Hepatocyte (in vitro differentiated cells): ENCODE results near the gene ATP5PF.

Source experiments
- EZH2 ChIP-seq: fragments of 200-600 bp; sonication (generic); IDR thresholded peaks from 2 replicates; pipeline ENCODE4 v1.6.1; 2016; ENCODE audit warnings: antibody characterized with exemption, mild to moderate bottlenecking, borderline replicate concordance
- TF ChIP-seq, protein P1 (sequence below): fragments of 200-600 bp; sonication (generic); IDR thresholded peaks from 2 replicates; pipeline ENCODE4 v1.5.1; 2016; ENCODE audit warnings: antibody characterized with exemption, mild to moderate bottlenecking; ENCODE audit not compliant: poor library complexity

DNA sequence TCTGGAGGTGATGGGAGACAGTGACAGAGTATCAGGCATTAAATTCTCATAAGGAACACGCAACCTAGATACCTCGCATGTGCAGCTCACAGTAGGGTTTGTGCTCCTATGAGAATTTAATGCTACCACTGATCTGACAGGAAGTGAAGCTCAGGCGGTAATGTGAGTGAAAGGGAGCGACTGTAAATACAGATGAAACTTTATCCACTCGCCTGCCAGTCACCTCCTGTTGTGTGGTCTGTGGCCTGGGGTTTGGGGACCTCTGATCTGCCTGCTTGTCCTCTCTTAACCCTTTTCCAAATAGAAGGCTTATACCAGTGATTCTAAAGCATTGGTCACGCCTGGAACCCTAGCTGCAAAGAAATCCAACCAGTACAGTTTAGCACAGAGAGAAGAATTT lies 15.4 kb upstream of the ATP5PF start:
- TF ChIP-seq, protein P1, sequence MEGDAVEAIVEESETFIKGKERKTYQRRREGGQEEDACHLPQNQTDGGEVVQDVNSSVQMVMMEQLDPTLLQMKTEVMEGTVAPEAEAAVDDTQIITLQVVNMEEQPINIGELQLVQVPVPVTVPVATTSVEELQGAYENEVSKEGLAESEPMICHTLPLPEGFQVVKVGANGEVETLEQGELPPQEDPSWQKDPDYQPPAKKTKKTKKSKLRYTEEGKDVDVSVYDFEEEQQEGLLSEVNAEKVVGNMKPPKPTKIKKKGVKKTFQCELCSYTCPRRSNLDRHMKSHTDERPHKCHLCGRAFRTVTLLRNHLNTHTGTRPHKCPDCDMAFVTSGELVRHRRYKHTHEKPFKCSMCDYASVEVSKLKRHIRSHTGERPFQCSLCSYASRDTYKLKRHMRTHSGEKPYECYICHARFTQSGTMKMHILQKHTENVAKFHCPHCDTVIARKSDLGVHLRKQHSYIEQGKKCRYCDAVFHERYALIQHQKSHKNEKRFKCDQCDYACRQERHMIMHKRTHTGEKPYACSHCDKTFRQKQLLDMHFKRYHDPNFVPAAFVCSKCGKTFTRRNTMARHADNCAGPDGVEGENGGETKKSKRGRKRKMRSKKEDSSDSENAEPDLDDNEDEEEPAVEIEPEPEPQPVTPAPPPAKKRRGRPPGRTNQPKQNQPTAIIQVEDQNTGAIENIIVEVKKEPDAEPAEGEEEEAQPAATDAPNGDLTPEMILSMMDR = no peak
- TF ChIP-seq EZH2 = no peak
